ENCODE data around the gene STAU1.
"Not testable (repeated sequence)": the region's sequence is repeated elsewhere in the genome, so short reads cannot be mapped to it uniquely, and the experiment has no call there.

STAU1 gene

DNA sequence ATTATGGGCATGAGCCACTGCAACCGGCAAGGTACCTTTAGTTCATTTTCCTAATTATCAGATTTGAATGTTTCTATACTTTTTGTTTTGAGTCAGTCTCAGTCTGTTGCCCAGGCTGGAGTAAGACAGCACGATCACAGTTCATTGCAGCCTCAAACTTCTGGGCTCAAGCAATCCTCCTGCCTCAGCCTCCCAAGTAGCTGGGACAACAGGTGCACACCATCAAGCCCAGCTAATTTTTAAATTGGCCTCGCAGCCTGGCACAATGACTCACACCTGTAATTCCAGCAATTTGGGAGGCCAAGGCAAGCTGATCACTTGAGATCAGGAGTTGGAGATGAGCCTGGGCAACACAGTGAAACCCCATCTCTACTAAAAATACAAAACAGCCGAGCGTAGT, 24.4 kb downstream of the STAU1 start:
- DNase-seq: no peak

- no peak for DNase-seq
These were observed 26.5 kb downstream of the STAU1 start for GRCh38 chr20:49161428-49162152.

DNA sequence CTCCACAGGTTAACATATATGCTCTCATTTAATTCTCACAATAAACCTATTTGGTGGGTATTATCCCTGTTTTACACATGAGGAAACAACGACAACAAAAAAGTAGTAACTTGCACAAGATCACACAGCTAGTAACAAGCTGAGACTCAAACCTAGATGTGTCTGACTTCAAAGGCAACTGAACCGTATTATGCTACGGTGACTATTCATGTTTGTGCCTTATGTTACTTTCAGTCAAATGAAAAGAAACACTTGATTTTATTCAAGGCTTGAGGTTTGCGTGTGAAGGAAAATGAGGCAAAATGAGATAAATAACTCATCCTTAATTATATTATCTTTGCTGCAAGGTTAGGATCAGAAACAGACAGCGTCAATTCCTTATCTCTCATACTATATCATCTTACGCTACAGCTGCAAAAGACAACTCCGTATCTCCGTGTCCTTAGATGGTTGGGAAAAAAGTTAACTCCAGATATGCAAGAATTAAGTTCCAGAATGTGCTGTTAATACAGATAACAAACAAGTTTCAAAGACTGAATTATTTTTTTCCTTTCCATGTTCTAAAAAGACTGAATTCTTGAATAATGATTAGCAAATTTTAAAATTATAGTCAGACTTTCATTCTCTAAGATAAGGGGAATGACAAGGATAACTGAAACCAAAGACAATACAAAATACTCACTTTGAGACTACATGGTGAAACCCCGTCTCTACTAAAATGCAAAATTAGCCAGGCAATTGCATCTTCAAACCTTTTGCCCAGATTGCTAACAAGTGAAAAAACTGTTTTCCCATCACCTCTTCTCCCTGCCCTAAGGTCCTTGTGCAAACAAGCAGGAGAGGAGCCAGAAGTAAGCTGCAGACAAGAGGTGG, 27.8 kb downstream of the STAU1 start:
- DNase-seq: no peak

- DNase-seq: no peak
These were observed 31.0 kb downstream of the STAU1 start for GRCh38 chr20:49157146-49157545.

- DNase-seq: no peak
These were observed 31.7 kb downstream of the STAU1 start for GRCh38 chr20:49156481-49156880.

DNA sequence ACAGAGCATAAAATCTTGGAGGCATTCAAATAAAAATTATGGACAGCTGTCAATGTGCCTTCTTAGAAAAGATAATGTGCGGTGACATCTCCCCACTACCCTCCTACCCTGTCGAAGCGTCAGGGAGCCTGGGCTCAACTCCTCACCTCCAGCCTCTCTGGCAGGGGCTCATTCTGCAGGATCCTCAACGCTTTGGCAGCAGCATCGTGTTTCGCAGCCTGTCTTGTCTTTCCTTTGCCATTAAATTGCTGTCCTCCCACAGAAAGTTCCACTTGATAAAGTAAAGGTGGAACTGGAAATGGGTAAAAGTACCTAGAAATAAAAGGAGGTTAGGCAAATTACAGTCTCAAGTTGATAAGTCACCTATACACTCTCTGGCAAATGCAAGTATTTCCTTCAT, 36.7 kb downstream of the STAU1 start:
- DNase-seq: no peak

DNA sequence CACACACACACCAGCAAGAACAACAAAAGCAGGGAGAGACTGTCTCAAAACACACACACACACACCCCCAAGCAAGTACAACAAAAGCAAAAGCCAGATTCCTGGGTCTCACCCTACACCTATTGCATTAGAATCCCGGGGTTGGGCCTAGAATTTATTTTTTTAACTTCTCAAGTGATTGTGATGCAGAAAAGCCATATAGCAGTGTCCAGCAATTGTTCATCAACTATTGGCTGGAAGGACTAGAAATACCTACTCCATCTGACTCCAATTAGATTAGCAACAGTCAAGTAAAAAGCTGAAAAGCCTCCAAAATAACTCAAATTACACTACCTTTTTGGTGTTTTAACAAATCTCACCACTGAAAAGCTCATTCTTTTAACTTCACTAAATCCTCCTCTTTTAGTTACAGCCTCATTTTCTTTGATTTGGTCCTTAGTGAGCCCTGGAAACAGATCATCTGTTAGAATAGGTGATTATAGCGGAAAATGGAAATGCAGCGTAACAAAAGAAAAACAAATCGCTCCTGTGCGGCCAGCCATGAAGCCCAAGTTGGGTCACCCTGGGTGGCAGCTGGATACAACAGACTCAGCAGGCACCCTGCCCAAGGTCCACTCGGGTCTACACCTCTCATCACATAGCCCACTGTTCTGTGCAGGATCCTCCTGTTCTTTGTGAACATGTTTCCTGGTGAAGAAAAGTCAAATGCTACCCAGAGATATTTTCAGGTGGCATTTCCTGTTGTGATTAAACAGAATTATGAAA, 38.7 kb downstream of the STAU1 start:
- no peak for DNase-seq

GRCh38 chr20:49148601-49149000, 39.5 kb downstream of the STAU1 start:
- no peak for DNase-seq

GRCh38 chr20:49147296-49147695, 40.8 kb downstream of the STAU1 start:
- no peak for DNase-seq

- DNase-seq: no peak
These were observed 41.5 kb downstream of the STAU1 start for GRCh38 chr20:49146442-49147225.

- no peak for DNase-seq
These were observed 47.3 kb downstream of the STAU1 start for GRCh38 chr20:49140834-49141233.

- no peak for DNase-seq
These were observed 47.7 kb downstream of the STAU1 start for GRCh38 chr20:49140411-49140810.

DNA sequence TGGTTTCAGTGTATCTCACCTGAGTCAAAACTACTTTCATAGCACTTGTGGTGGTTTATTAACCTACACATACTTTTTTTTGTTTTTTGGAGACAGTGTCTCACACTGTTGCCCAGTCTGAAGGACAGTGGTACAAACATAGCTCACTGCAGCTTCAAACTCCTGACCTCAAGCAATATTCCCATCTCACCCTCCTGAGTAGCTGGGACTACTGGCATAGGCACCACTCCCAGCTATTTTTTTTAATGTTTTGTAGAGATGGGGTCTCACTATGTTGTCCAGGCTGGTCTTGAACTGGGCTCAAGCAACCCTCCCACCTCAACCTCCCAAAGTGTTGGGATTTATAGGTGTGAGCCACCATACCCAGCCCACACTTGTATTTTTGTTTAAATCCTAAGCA, 49.7 kb downstream of the STAU1 start:
- no peak for DNase-seq

DNA sequence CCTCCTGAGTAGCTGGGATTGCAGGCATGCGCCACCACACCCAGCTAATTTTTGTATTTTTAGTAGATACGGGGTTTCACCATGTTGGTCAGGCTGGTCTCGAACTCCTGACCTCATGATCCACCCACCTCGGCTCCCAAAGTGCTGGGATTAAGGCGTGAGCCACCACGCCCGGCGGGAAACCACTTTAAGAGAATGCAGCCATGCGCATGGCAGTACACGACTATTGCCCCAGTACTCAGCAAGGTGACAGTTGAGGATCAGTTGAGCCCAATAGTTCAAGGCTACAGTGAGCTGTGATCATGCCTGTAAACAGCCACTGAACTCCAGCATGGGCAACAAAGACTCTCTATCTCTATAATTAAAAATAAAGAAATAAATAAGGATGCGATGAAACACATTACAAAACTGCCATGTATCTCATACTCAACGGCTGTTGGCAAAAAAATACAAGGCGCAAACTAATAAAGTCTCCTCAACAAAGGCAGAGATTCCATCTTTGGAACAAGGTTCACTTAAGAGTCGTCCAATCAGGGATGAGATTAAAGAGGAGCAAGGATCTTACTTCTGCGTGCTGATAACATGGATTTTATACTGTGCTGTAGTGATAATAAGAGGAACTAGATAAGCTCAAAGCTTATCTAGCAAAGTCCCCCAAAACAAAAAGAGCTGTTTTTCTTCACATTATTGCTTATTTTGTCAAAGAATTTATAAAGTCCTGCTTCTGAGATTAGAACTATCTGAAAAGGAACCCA, 51.1 kb downstream of the STAU1 start:
- DNase-seq: no peak

DNA sequence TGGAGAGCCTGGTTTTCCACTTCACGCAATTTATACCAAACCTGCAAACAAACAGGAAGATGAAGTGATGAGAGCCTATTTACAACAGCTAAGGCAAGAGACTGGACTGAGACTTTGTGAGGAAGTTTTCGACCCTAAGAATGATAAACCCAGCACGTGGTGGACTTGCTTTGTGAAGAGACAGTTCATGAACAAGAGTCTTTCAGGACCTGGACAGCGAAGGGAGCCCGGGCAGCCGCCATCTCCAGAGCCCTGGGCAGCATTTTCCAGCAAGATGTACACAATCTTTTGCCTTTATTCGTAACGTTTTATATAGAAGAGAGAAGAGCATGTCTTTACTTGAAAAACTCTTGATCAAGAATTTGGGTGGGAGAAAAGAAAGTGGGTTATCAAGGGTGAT, 53.3 kb downstream of the STAU1 start:
- not testable (repeated sequence) for DNase-seq

GRCh38 chr20:49133571-49133970, 54.6 kb downstream of the STAU1 start:
- no peak for DNase-seq

DNA sequence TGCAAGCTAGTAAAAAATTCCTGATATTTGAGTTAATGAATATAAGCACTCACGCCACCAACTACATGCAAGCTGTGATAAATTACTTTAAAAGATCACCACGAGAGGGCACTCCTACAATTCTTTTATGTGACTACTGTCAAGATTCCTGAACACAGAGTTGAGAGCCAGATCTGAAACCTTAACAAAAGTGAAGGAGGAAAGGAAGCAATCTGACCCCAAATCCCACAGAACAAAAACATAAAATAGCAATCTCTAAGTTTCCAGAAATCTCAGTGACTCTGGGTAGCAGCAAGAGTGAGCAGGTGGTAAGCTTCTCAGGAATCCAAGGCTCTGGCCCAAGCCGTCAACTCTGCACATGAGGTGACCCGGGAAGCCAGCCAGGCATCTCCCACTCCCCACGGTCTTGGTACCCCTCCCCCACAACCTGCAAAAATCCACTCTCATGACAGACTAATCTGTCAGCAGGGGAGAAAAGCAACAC, 55.1 kb downstream of the STAU1 start:
- DNase-seq: peak in 3 of 14 donors; percentile 1 to 33 (median 19)

- DNase-seq: no peak
These were observed 64.2 kb downstream of the STAU1 start for GRCh38 chr20:49123982-49124381.

GRCh38 chr20:49122920-49123319, 65.2 kb downstream of the STAU1 start:
- no peak for DNase-seq

DNA sequence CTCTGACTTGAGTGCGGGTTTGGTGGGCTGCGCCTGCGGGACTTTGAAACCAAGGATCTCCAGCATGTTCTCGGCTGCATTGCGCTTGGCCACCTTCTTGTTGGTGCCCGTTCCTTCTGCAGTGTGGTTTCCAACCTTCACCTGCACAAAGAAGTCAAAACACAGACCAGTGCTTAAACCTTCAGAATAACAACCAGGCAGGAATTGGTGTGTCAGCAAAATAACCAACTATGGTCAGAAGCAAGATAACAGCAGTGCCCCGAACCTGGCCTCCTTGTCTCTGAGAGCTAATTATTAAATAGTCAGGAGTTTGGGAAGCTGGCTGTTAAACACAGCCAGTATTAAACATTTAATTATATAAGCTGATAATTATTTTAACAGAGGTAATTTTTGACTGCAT, 68.1 kb downstream of the STAU1 start:
- DNase-seq: no peak

DNA sequence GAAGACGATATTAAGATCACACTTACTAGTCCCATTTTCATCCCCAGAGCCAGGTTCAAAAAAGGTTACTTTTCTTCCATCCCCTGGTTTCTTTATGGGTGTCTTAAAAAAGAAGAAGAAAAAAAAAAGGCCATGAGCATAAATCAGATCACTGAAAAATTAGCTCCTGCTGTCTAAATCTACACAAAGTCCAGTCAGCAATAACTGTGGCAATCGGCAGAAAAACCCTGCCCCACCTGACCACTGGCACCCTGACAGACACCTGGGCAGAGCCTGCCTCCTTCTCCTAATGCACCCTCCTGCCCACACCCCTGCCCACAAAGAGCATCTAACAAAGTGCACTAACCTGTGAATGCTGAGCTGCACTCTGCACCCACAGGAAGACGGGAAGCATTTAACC, 69.8 kb downstream of the STAU1 start:
- no peak for DNase-seq
